T-helper 22 cell (primary cell): ENCODE data around the gene AGAP5.
"Not testable (repeated sequence)": the region's sequence is repeated elsewhere in the genome, so short reads cannot be mapped to it uniquely, and the experiment has no call there.

Experiments used
- DNase-seq: peaks from one replicate; pipeline ENCODE4 v3.0.0-alpha.2; 2020; ENCODE audit warnings: low read depth

AGAP5 gene

DNA sequence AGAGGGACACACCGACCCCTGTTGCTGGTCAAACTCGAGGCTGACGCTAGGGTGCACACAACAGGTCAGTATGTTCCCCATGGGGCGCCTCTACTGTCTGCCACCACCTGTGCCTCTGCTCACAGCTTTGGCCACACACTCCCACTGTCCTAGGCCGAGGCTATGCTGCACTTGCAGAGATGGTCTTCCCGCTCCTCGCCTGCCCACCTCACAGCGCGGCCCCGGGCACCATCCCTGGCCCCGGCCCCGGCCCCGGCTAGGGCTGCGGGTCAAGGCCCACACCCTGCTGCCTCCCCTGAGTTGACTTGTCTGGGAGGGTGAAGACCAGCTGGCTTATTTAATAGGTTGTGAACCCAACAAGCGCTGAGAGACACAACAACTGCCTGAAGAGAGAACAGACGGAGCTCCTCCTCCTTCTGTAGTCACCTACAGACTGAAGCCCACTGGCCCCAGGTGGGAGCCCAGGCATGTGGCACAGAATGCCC is at the start of gene AGAP5:
Gene AGAP5, minus strand, starts transcription at position 435 of the 485 bp plus-strand sequence. Its CDS starts 354 bp downstream, at position 81.
- DNase-seq, result not testable (repeated sequence)

DNA sequence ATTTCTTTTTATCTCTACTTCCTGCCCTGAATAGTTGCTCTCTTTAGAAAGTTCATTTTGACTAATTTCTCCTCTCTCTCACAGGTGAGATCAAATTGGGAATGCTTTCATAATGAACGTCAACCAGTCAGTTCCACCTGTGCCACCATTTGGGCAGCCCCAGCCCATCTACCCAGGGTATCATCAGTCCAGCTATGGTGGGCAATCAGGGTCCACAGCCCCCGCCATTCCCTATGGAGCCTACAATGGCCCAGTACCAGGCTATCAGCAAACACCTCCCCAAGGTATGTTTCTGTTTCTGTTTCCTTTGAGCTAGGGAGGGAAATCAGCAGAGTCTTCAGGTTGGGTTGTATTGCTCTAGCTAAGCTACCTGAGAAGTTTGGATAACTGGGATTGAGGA is 48.8 kb upstream of the AGAP5 start:
- no peak for DNase-seq

DNA sequence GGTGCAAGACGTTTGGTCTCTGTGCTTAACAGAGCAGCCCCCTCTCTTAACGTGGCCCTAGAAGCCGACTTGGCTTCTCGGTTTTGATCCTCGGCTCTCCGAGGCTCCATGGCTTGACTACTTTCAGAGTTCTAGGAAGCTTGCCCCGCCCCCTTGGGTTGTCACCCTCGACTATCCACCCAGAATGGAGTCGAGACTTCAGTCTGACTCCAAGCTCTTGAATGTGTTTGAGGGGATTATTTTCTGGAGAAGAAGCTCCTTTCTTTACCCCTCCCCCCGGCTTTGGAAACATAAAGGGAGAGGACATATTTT is 46.7 kb upstream of the AGAP5 start:
- DNase-seq, result peak; percentile 39

DNA sequence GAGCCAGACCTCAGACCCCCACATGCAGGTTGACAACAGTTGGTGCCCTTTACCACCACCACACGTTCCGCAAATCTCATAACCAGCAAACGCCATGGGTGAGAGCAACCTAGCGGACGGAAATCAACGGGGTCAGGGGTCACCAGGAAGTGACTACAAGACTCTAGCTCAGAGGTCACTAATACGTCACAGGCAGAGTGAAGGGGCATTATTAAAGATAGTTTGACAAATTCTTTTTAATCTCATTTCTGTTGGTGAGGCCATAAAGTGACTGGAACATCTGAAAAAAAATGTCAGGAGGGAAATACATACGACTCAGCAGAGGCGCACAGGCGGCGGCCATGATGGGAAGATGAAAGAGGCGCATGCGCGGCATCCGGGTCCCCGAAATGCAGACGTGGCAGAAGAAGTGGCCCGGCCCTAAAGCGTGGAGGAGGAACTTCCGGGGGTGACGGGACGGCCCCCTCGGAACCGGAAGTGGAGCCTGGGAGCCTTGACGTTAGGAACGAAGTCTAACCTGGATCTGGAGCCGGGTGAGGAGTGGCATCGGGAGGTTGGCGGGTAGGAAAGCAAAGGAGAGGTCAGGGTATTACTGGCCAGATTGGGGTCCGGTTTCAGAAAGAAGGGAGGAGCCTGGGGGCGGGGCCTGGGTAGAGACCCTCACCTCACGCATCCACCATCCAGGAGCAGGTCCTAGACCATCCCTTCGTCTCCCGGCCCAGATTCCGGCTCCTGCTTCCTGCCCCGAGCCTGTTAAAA is 46.2 kb upstream of the AGAP5 start, which contains the start of gene SEC24C:
Gene SEC24C, plus strand, starts transcription at position 468 of the 759 bp plus-strand sequence. CDS start 2,461 bp downstream, outside the sequence.
- DNase-seq, result peak; percentile 90

DNA sequence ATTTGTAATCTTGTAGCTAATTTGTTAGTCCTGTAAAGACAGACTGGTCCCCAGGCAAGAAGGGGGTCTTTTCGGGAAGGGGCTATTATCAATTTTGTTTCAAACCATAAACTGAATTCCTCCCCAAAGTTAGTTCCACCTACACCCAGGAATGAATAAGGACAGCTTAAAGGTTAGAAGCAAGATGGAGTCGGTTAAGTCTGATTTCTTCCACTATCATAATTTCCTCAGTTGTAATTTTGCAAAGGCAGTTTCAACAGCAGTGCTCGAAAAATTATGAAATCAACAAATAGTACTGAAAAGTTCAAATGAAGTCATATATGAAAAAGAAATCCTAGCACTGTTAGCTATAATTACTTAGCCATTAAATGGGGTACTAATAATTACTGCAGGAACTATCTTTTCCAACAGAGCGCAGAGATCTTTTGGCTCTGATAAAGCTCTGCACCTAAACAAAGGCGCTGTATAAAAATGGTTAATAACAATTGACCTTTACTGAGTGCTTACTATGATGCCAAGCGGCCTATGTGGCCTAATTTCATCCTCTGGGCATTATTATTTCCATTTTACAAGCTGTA is 45.5 kb upstream of the AGAP5 start:
- DNase-seq, result no peak

DNA sequence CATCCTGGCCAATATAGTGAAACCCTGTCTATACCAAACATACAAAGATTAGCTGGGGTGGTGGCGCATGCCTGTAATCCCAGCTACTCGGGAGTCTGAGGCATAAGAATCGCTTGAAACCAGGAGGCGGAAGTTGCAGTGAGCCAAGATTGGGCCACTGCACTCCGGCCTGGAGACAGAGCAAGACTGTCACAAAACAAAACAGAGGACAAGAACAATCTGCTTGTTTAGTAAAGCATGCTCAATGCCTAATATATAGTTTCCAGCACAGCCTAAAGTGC is 44.5 kb upstream of the AGAP5 start:
- no peak for DNase-seq

DNA sequence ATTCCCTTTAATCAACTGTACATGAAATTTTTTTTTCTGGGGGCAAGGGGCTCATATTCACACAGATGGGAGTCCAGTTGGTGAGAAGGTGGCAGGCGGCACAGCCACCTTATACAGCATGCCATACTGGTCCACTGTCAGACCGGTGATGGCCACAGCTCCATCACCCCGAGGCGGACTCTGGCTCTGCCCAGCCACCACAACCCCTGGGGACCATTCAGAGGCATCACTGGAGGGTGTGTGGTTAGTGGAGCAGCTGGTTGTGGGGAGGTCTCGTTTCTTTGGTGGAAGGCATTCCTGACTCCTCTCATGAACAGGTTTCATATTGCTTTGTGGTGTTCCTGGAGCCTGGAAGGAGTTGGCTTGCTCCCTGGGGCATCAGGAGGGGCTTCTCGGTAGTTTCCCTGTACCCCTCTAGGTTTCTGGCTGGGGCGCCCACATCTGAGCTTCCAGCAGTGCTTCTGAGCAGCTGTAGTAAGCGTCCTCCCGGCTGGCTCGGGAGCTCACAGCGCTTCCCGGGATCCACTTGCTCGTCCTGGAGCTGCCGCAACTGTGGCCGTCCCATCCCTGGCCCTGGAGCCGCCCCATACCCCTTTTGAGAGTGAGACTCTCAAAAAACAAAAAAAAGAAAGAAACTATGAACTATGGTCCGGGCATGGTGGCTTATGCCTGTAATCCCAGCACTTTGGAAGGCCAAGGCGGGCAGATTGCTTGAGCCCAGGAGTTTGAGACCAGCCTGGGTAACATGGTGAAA is 42.8 kb upstream of the AGAP5 start:
- DNase-seq, result not testable (repeated sequence)

DNA sequence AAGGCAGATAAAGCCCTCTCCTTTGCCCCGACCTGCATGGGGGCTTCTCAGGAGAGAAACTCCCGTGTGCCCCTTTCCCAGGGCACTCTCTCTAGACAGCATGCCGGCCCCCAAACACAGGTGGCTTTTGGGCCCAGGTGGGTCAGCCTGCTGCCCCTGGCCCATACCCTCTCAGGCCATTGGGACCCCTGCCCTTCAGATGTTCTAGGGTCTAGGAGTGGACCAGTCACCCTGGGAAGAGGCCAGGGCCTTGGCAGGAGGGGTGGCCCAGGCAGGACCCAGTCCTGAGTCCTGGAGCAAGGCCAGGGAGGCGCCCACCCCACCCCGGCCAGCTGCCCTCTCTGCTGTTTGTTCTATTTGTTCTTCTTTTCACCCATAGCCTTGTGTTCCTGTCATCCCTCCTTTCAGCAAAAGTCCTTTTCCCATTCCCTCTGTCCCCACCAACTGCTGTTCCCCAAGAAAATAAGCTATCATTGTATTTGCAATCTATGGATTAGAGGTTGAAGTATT is 36.9 kb upstream of the AGAP5 start:
- DNase-seq, result no peak

DNA sequence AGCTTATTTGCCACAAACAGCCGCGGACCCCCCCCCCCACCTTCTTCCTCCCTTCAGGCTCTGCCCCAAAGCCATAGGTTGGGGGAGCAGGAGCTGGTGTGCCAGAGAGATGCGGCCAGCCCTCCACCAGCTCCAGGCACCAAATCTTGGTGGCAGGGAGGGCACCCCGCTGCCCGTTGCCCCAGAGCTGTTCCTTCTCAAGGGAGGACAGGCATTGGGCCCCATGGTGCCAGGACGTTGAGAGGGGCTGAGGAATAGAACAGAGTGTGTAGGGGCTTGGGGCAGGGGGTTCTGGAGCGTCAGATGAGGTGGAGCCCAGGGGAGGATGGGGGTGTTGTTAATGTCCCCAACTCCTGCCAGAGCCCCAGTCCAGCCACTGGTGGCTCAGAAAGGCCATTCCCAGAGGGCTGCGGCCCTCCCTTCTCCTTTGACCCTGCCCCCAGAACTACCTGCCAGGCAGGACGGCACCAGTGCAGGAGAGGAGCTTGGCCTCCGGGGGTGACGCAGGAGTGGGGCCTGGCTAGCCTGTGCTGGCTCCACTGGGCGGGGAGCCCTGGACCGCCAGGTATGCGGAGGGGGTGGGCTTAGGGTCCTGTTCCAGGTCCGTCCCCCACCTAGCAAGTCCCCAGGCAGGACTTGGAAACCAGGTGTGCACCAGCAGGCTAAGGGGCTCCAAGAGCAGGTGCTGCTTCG is 36.3 kb upstream of the AGAP5 start:
- no peak for DNase-seq

DNA sequence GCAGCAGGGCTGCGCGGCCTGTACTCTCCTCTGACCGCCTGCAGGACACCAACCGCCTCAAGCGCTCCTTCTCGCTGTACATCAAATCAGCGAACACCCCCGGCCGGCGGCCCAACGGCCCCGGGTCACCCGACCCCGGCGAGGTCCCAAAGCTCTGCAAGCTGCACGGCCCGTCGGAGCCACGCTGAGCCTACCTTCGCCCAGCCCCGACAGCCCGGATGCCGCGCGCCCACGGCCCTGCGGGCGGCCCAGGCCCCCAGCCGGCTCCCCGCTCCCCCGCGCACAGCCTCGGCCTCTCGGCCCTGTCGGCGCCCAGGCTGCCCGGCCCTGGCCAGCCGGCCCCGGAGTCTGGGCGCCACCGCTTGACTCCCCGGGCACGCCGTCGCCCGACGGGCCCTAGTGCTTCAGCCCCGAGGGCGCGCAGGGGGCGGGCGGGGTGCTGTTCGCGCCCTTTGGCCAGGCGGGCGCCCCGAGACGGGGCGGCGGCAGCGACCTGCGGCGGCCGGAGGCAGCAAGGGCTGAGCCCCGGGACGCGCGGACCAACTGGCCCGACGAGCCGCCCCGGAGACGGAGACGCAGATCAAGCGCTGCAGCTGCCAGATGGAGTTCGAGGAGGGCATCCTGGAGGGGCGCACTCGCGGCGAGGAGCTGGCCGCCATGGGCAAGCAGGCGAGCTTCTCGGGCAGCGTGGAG is 35.2 kb upstream of the AGAP5 start:
- no peak for DNase-seq

DNA sequence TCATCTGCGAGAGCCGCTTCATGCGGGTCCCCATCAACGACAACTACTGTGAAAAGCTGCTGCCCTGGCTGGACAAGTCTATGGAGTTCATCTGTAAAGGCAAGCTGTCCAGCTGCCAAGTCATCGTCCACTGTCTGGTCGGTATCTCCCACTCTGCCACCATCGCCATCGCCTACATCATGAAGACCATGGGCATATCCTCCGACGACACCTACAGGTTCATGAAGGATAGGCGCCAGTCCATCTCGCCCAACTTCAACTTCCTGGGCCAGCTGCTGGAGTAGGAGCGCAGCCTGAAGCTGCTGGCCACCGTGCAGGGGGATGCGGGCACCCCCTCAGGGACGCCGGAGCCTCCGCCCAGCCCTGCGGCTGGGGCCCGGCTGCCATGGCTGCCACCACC is 34.5 kb upstream of the AGAP5 start:
- no peak for DNase-seq

DNA sequence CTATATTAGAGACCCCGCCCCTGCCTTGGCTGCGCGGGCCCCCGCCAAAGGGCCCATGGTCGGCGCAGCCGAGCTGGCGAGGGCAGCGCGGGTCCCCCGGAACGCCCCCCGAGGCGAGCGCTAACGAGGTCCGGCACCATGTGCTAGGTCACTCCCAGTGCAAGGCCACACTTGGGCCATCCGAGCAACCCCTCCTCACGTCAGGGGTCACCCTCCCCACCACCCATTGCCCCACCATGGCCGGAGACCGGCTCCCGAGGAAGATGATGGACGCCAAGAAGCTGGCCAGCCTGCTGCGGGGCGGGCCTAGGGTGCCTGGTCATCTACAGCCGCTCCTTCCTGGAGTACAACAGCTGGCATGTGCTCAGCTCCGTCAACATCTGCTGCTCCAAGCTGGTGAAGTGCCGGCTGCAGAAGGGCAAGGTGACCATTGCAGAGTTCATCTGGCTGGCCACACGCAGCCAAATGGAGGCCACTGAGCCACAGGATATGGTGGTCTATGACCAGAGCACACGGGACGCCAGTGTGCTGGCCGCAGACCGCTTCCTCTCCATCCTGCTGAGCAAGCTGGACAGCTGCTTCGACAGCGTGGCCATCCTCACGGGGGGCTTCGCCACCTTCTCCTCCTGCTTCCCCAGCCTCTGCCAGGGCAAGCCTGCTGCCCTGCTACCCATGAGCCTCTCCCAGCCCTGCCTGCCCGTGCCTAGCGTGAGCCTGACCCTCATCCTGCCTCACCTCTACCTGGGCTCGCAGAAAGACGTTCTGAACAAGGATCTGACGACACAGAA is 33.9 kb upstream of the AGAP5 start:
- DNase-seq, result no peak

DNA sequence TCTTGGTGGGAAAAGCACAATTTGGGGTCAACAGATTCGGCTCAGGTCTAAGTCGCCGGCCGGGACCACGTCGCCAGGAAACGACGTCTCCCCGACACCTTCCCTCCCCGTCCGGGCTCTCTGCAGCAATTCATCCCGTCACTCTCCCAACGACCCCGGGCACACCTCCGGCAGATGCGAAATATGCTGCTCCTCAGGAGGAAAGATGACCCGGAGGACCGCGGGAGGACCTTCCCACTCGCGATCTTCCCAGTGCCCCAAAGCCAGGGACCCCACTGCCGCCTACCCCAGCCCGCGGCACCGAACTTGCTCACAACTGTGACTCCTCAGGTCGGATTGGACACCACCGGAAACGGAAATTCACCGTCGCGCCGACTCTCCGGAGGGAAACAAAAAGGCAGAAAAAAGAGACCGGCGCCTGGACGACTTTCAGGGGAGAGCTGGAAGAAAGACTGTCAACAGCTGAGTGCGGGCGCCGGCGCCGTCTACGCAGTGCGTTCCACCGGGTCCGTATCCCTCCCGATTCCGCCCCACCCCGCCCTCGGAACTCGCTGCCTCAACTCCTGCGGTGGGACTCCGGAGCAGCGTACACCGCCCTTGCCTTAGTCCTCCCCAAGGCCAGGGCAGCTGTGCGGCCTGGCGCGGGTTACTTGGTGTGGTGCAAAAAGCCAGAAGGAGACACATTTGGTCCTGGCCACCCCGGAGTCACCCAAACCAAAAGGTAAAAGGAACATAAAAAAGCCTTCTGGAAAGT is 32.4 kb upstream of the AGAP5 start:
- DNase-seq, result peak; percentile 74

DNA sequence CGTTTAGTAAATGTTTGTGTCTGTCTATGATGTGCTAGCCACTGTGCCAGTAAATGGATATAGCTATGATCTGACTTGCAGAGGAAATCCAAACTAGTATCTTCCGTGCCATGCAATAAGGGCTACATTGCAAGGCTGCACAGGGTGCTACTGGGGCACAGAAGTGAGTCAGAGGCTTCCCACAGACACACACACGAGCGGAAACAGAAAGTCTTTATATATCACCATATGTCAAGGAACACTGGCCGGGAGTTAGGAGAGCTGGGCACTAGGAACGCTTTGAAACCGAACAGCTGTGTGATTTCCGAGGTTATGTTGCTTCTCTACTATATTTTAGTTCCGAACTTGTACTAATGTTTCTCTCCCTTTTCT is 31.9 kb upstream of the AGAP5 start:
- DNase-seq, result not testable (repeated sequence)

DNA sequence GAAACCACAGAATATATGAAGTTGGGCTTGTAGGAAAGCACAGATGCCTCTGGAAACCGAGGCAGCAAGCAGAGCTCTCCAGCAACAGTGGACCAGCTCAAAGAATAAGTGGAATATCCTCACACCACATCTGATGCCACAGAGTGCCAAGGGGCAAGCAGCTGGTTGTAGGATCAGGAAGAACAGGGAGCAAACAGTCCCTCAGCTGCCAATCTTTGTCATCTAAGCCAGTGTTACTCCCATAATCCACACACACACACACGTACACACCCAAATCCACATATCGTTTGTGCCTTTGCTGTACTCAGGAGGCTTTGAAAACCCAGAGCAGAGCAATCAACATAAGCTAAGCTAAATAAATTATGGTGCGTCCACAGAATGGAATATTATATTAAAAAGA is 25.6 kb upstream of the AGAP5 start:
- DNase-seq, result no peak

DNA sequence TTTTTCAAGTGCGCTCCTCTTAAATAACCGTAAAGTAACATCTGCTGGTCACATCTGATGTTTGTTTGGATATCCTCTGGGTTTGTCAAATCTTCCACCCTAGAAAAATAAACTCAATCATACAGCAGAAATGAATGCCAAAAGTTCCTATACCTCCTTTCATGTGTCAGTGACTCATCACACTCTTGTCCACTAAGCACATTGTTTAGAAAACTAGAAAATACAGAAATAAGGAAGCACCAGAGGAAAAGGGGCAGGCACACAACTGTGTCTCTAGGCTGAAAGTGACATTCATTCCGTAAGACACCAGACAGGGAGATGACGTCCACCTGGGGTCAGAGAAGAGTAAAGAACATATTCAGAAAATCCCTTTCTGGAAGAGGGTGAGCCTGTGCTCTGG is 22.7 kb upstream of the AGAP5 start:
- DNase-seq, result not testable (repeated sequence)

DNA sequence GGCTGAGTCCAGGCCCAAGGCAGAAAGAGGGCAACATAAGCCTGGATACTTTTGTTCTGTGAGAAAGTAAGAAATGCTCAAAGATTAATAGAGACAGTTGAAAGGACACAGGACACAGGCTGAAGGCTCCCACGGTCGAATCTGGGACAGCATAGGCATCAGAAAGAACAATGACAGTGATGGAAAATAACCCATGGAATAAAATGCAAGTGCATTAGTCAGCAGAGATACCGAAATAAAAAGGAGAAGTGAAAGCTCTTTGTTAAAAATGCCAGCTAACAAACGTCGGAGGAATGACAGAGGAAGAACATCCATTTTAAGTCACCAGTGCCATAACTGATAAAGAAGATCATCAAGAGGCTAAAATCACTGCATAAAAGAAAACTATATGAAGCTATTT is 19.6 kb upstream of the AGAP5 start:
- DNase-seq, result no peak

DNA sequence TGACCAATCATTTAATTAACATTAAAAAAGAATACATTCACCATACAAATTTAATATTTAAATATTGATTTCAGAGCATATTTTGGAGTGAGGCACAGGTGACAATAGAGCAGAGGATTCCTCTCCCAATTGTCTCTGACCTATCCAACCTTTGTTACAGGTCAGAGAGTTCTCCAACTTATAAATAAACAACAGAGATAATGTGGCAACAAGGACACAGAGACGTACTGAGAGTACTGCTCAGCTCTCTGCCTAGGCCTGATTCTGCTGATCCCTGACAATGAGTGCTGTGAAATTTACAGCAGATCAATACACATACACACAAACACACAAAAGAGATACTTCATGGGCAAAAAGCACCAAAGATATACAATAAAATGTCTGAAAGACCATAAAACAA is 18.3 kb upstream of the AGAP5 start:
- DNase-seq, result no peak

DNA sequence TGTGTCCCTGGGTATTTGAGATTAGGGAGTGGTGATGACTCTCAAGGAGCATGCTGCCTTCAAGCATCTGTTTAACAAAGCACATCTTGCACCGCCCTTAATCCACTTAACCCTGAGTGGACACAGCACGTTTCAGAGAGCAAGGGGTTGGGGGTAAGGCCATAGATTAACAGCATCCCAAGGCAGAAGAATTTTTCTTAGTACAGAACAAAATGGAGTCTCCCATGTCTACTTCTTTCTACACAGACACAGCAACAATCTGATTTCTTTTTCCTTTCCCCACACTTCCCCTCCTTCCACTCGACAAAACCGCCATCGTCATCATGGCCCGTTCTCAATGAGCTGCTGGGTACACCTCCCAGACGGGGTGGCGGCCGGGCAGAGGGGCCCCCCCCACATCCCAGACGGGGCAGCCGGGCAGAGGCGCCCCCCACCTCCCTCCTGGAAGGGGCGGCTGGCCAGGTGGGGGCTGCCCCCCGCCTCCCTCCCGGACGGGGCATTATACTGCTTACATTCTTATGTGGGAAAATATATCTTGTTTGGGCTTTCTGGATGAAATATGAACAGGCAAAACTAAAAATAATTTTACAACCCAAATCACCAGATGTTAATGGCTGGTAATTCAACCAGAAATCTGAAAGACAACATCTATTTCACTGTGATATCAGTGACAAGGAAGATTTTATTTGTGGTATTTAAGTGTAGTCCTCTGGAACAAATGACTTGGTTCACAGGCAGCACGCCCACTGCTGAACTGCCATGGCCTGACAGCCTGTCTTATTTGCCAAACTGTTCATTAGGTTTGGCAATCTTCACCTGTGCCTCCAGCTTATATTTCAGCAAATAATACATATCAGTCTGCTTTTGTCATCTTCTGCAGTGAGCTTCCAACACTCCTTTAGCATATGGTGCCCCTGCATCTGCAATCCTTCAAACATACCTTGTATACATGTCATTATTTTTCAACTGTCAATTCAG is 17.6 kb upstream of the AGAP5 start:
- not testable (repeated sequence) for DNase-seq
